ENCODE data around the gene PHOSPHO1.
"Not testable (repeated sequence)": the region's sequence is repeated elsewhere in the genome, so short reads cannot be mapped to it uniquely, and the experiment has no call there.

PHOSPHO1 gene, protein sequence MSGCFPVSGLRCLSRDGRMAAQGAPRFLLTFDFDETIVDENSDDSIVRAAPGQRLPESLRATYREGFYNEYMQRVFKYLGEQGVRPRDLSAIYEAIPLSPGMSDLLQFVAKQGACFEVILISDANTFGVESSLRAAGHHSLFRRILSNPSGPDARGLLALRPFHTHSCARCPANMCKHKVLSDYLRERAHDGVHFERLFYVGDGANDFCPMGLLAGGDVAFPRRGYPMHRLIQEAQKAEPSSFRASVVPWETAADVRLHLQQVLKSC

GRCh38 chr17:49230636-49231562 lies at the start of gene PHOSPHO1:
PHOSPHO1 (minus strand) TSS chr17:49230787; CDS start chr17:49226691, 4,096 bp downstream.
- DNase-seq, result peak; percentile 71 to 85 (median 80)

DNA sequence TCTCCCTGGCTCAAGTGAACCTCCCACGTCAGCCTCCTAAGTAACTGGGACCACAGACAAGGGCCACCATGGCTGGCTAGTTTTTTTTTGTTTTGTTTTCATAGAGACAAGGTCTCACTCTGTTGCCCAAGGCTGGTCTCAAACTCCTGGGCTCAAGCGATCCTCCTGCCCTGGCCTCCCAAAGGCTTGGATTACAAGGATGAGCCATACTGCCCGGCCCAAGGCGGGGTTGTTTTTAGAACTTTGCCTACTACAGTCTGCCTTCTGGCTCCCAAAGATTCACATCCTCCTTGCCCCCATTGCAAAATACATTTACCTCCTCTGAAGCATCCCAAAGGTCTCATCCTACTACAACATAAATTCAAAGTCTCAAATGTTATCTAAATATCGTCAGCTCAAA lies 49.5 kb upstream of the PHOSPHO1 start:
- DNase-seq, result no peak

- DNase-seq, result not testable (repeated sequence)
Measured at GRCh38 chr17:49279263-49280015, 48.9 kb upstream of the PHOSPHO1 start.

DNA sequence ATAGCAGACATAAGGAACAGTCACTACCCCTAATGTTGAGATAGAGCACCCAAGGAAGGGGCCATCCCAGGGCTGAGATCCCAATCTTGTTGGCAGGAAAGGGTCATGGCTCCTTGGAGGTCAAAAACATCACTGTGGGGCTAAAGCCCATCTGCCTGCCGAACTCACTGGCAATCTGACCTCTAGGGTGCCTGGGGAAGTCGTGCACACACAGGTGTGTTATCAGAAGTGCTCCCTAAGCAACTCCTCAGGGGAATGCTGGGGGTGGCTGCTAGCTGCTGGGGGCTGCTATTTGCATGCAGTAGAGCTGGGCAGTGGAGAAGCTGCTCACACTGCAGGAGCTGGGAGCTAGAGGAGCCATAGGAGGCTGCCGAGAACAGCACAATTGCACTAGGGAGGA lies 47.5 kb upstream of the PHOSPHO1 start:
- no peak for DNase-seq

GRCh38 chr17:49277638-49278037 lies 47.1 kb upstream of the PHOSPHO1 start:
- DNase-seq, result no peak

- DNase-seq, result not testable (repeated sequence)
Measured at GRCh38 chr17:49275981-49276380, 45.4 kb upstream of the PHOSPHO1 start.

- no peak for DNase-seq
Measured at GRCh38 chr17:49269356-49269755, 38.8 kb upstream of the PHOSPHO1 start.

DNA sequence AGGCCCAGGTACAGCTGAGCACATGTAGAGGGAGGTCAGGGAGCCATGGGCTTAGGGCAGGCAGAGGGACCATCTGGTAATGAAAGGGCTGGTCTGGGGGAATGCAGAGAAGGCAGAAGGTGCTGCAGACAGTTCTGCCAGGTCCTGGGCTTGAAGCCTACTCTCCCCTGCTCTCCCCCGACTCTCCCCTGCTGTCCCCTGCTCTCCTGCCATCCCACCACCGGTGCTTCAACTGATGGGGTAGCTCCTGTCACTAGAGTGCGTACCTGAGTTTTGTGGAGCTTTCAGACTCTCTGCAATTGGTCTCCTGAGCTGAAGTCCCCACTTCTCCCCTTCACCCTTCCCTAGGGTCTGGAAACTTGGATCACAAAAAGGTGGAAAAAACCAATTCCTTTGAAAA lies 37.3 kb upstream of the PHOSPHO1 start:
- no peak for DNase-seq

DNA sequence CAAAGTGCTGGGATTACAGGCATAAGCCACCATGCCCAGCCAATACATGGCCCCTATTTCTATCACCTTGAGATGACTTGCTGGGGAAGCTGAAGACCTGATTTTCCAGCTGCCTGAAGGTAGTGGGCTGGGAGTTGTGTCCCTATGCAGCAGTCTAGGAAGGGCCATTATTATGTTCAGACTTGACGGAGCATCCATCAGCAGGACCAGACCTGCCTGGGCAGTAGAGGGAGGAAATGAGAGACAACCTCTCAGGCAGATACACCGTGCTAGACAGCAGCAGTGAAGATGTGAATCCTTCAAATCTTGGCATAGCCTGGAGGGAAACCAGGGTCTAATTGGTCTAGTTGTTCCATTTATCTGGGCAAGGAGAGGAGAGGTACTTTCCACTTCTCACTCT lies 35.6 kb upstream of the PHOSPHO1 start:
- DNase-seq, result no peak

- not testable (repeated sequence) for DNase-seq
Measured at GRCh38 chr17:49261540-49261939, 31.0 kb upstream of the PHOSPHO1 start.

GRCh38 chr17:49260817-49261291 lies 30.3 kb upstream of the PHOSPHO1 start:
- peak in 1 of 6 experiments; percentile 37 for DNase-seq

GRCh38 chr17:49260011-49260816 lies 29.6 kb upstream of the PHOSPHO1 start:
- DNase-seq, result peak; percentile 6 to 43 (median 10)

DNA sequence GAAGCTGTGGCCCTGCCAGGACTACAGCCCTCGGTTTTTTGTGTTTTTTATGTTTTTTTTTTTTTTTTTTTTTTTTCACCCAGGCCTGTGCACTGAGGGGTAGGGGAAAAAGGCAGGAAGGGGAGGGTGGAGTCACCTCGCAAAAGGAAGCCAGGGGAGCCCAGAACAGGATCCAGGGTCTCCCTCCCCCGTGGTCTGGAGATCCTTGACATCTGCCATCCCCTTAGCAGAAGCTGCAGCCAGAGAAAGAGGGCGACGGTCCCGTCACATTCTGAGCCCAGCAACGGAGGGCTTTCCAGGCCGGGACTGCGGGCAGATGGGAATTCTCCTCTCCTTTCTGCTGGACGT lies 29.1 kb upstream of the PHOSPHO1 start:
- DNase-seq, result no peak

GRCh38 chr17:49258394-49258793 lies 27.8 kb upstream of the PHOSPHO1 start:
- no peak for DNase-seq

- no peak for DNase-seq
Measured at GRCh38 chr17:49255125-49255524, 24.5 kb upstream of the PHOSPHO1 start.

DNA sequence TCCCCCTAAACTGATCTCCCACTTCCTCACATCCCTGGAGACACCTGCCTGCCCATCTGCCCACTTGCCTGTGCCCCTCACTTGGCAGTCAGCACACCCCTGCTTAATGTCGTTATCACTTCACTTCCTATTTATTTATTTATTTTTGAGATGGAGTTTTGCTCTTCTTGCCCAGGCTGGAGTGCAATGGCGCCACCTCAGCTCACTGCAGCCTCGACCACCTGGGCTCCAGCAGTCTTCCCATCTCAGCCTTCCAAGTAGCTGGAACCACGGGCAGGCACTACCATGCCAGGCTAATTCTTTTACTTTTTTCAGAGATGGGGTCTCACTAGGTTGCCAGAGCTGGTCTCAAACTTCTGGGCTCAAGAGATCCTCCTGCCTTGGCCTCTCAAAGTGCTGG lies 23.5 kb upstream of the PHOSPHO1 start:
- DNase-seq, result no peak

- DNase-seq, result no peak
Measured at GRCh38 chr17:49252148-49252695, 21.6 kb upstream of the PHOSPHO1 start.

DNA sequence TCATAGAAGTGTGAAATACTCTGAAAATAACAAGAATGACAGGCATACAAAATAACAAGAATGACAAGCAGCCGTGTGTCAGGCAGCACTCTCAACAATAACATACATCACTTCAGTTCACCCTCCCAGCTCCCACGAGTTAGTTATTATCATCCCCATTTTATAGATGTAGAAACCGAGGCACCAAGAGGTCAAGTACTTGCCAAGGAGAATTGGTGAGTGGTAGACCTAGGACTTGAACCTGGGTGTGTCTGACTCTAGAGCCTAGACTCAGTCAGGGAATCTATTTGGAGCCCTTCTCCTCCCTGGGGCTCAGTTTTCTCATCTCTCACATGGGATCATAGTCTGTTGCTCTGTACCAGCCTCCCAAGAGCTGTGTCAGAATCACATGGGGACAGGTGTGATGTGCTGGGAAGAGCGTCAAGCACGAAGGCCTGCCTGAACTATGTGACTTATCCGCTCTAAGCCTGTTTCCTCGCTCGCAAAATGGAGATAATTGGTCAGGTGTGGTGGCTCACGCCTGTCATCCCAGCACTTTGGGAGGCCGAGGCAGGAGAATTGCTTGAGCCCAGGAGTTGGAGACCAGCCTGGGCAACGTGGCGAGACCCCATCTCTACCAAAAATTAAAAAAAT lies 19.4 kb upstream of the PHOSPHO1 start:
- DNase-seq, result no peak

DNA sequence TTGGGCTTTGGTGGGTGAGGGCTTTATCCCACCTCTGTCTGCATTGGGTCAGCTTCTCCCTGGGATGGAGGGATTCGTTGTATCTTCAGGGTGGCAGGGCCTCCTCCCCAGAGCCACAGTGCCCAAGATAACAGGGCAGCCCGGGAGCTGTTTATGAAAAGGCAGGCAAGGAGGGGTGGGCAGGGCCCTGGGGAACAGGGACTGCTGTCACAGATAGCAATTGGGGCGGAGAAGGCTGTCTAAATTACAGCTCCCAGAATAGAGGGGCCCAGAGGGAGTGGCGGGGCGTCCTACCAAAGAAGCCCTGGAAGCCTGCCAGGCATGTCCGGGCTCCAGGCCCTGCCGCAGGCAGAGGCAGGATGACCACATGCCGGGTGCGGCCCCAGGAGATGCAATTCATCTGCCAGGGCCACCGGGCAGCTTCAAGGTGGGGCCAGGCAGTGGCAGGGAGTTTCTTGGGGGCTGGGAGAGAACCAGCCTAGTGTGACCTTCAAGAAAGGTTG lies 18.8 kb upstream of the PHOSPHO1 start:
- no peak for DNase-seq

DNA sequence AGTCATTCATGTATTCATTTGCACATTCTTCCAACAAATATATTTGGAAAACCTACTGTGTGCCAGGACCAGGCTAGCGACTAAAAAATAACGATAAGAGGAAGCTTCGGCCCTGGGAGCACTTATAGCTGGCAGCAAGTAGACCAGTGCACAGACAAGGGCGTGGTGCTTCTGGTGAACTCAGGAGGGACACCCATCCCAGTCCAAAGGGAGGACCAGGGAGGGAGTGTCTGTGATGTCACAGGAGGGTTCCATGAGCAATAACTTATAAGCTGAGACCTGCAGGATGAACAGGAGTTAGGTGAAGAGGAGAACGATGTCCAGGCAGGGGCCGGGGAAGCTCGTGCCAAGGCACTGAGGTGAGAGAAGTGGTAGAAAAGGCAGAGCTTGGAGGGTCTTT lies 17.4 kb upstream of the PHOSPHO1 start:
- DNase-seq, result no peak

- DNase-seq, result no peak
Measured at GRCh38 chr17:49244839-49245238, 14.3 kb upstream of the PHOSPHO1 start.
